ENCODE data around the gene MYO1D.

DNA sequence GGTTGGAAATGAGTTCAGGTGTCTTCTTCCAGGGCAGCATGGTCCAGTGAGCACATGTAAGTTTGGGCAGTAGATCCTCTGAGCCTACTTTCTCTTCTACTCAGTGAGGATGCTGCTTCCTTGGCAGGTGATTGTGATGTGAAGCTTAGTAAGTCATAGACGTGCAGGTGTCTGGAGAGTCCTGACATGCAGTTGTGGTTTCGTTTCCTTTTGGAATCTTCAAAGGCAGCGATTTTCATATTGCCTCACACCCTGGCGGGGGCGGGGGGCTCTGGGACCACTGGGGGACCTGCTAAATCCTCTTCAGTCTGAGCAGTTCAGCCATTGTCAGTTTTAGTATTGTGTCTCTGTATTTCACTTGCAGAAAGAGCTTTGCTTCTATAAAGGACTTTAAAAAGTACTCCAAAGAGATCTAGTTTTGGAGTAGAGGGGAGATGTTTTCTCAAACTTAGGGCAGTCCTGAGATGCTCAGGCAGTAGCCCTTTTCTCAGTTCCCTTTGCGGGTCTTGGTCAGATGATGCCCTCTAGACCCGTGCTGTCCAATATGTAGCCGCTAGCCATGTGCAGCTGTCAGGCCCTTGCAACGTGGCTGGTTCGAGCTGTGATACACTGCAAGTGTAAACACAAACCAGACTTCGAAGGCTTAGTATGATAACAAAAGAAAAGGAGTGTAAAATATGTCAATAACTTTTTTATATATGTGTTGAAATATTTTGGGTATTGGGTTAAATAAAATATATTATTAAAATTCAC lies 394.2 kb downstream of the MYO1D start:
- TF ChIP-seq, protein P1, sequence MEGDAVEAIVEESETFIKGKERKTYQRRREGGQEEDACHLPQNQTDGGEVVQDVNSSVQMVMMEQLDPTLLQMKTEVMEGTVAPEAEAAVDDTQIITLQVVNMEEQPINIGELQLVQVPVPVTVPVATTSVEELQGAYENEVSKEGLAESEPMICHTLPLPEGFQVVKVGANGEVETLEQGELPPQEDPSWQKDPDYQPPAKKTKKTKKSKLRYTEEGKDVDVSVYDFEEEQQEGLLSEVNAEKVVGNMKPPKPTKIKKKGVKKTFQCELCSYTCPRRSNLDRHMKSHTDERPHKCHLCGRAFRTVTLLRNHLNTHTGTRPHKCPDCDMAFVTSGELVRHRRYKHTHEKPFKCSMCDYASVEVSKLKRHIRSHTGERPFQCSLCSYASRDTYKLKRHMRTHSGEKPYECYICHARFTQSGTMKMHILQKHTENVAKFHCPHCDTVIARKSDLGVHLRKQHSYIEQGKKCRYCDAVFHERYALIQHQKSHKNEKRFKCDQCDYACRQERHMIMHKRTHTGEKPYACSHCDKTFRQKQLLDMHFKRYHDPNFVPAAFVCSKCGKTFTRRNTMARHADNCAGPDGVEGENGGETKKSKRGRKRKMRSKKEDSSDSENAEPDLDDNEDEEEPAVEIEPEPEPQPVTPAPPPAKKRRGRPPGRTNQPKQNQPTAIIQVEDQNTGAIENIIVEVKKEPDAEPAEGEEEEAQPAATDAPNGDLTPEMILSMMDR (IDR thresholded peaks at IDR 0.05): no peak
- TF ChIP-seq POLR2A (IDR thresholded peaks at IDR 0.05): no peak
